IPS-18a (cell line): Measurements from ENCODE around the gene CCDC182.

Experiments
- H3K27ac ChIP-seq: one replicate; pipeline ENCODE4 v1.5.1; 2013; ENCODE audit warnings: low read length
- H3K27me3 ChIP-seq: one replicate; pipeline ENCODE4 v1.6.1; 2013; ENCODE audit warnings: mild to moderate bottlenecking, low read length; ENCODE audit not compliant: control insufficient read depth, insufficient read depth
- H3K36me3 ChIP-seq: one replicate; pipeline ENCODE4 v1.6.1; 2013; ENCODE audit warnings: low read depth, low read length; ENCODE audit not compliant: control insufficient read depth
- H3K4me1 ChIP-seq: one replicate; pipeline ENCODE4 v1.6.1; 2013; ENCODE audit warnings: low read depth, low read length; ENCODE audit not compliant: control insufficient read depth
- H3K4me3 ChIP-seq: one replicate; pipeline ENCODE4 v1.5.1; 2013; ENCODE audit warnings: low read length
- H3K9ac ChIP-seq: one replicate; pipeline ENCODE4 v1.6.1; 2013; ENCODE audit warnings: mild to moderate bottlenecking, low read length, moderate library complexity
- H3K9me3 ChIP-seq: one replicate; pipeline ENCODE4 v1.6.1; 2013; ENCODE audit warnings: low read depth, low read length; ENCODE audit not compliant: control insufficient read depth

Gene CCDC182

GRCh38 chr17:57745242-57745641 lies at the start of gene CCDC182:
Gene CCDC182 (minus strand): TSS chr17:57745299. CDS start chr17:57745272, 27 bp downstream.
- Histone ChIP-seq H3K4me1 (no peaks in the 10 kb centered on the region), H3K4me3 (no peak within 1 kb of the TSS), H3K27me3 (no peaks in the 10 kb centered on the region)

GRCh38 chr17:57794841-57795240 lies 49.7 kb upstream of the CCDC182 start:
- Histone ChIP-seq H3K36me3 (no peaks in the 10 kb centered on the region), H3K27me3 (no peaks in the 10 kb centered on the region), H3K27ac (no peak overlapping the region), H3K9ac (no peak overlapping the region), H3K9me3 (no peaks in the 10 kb centered on the region), H3K4me1 (no peaks in the 10 kb centered on the region), H3K4me3 (no peak overlapping the region)

More at GRCh38 chr17:57745242-57745641, at the start of gene CCDC182:
- no peaks in the 10 kb centered on the region for H3K36me3 ChIP-seq
- no peaks in the 10 kb centered on the region for H3K9me3 ChIP-seq
- H3K27ac ChIP-seq, result no peak within 1 kb of the TSS
- no peak within 1 kb of the TSS for H3K9ac ChIP-seq

GRCh38 chr17:57788725-57789124 lies 43.6 kb upstream of the CCDC182 start:
- Histone ChIP-seq H3K27ac (no peak overlapping the region), H3K36me3 (no peaks in the 10 kb centered on the region), H3K4me3 (no peak overlapping the region), H3K9me3 (no peaks in the 10 kb centered on the region), H3K9ac (no peak overlapping the region), H3K27me3 (peaks cover 13% of the 10 kb centered on the region), H3K4me1 (peaks cover 6% of the 10 kb centered on the region)

- H3K27me3 ChIP-seq, result peaks cover 21% of the 10 kb centered on the region
- H3K9me3 ChIP-seq, result no peaks in the 10 kb centered on the region
- H3K36me3 ChIP-seq, result no peaks in the 10 kb centered on the region
- no peak overlapping the region for H3K9ac ChIP-seq
- H3K4me3 ChIP-seq, result no peak overlapping the region
- peaks cover 24% of the 10 kb centered on the region for H3K4me1 ChIP-seq
- H3K27ac ChIP-seq, result no peak overlapping the region
These were observed 39.9 kb upstream of the CCDC182 start for GRCh38 chr17:57785022-57785421.

- H3K9me3 ChIP-seq, result no peaks in the 10 kb centered on the region
- H3K4me1 ChIP-seq, result peaks cover 24% of the 10 kb centered on the region
- H3K27me3 ChIP-seq, result peaks cover 21% of the 10 kb centered on the region
- H3K36me3 ChIP-seq, result no peaks in the 10 kb centered on the region
- H3K9ac ChIP-seq, result no peak overlapping the region
- no peak overlapping the region for H3K27ac ChIP-seq
- no peak overlapping the region for H3K4me3 ChIP-seq
These were observed 39.3 kb upstream of the CCDC182 start for GRCh38 chr17:57784226-57784895.

- H3K9ac ChIP-seq, result no peak overlapping the region
- no peaks in the 10 kb centered on the region for H3K36me3 ChIP-seq
- peaks cover 21% of the 10 kb centered on the region for H3K27me3 ChIP-seq
- H3K9me3 ChIP-seq, result no peaks in the 10 kb centered on the region
- no peak overlapping the region for H3K27ac ChIP-seq
- H3K4me3 ChIP-seq, result no peak overlapping the region
- H3K4me1 ChIP-seq, result peaks cover 24% of the 10 kb centered on the region
These were observed 38.2 kb upstream of the CCDC182 start for GRCh38 chr17:57783338-57783742.

- no peaks in the 10 kb centered on the region for H3K36me3 ChIP-seq
- no peak overlapping the region for H3K27ac ChIP-seq
- no peak overlapping the region for H3K4me3 ChIP-seq
- peaks cover 21% of the 10 kb centered on the region for H3K27me3 ChIP-seq
- H3K9ac ChIP-seq, result no peak overlapping the region
- no peaks in the 10 kb centered on the region for H3K9me3 ChIP-seq
- peaks cover 24% of the 10 kb centered on the region for H3K4me1 ChIP-seq
These were observed 37.7 kb upstream of the CCDC182 start for GRCh38 chr17:57782647-57783337.

- H3K27ac ChIP-seq, result no peak overlapping the region
- peaks cover 24% of the 10 kb centered on the region for H3K4me1 ChIP-seq
- H3K4me3 ChIP-seq, result no peak overlapping the region
- H3K27me3 ChIP-seq, result peaks cover 21% of the 10 kb centered on the region
- no peaks in the 10 kb centered on the region for H3K36me3 ChIP-seq
- H3K9me3 ChIP-seq, result no peaks in the 10 kb centered on the region
- H3K9ac ChIP-seq, result no peak overlapping the region
These were observed 37.0 kb upstream of the CCDC182 start for GRCh38 chr17:57782062-57782490.

- no peak overlapping the region for H3K4me3 ChIP-seq
- H3K27me3 ChIP-seq, result peaks cover 21% of the 10 kb centered on the region
- no peaks in the 10 kb centered on the region for H3K36me3 ChIP-seq
- no peaks in the 10 kb centered on the region for H3K9me3 ChIP-seq
- peaks cover 24% of the 10 kb centered on the region for H3K4me1 ChIP-seq
- H3K9ac ChIP-seq, result no peak overlapping the region
- H3K27ac ChIP-seq, result no peak overlapping the region
These were observed 36.4 kb upstream of the CCDC182 start for GRCh38 chr17:57781386-57782061.

GRCh38 chr17:57779706-57780105 lies 34.6 kb upstream of the CCDC182 start:
- H3K4me1 ChIP-seq, result peaks cover 24% of the 10 kb centered on the region
- no peak overlapping the region for H3K27ac ChIP-seq
- no peaks in the 10 kb centered on the region for H3K36me3 ChIP-seq
- H3K4me3 ChIP-seq, result no peak overlapping the region
- peaks cover 18% of the 10 kb centered on the region for H3K27me3 ChIP-seq
- H3K9ac ChIP-seq, result no peak overlapping the region
- no peaks in the 10 kb centered on the region for H3K9me3 ChIP-seq

- peaks cover 4% of the 10 kb centered on the region for H3K27me3 ChIP-seq
- no peak overlapping the region for H3K4me3 ChIP-seq
- H3K36me3 ChIP-seq, result no peaks in the 10 kb centered on the region
- no peak overlapping the region for H3K27ac ChIP-seq
- H3K9me3 ChIP-seq, result no peaks in the 10 kb centered on the region
- no peak overlapping the region for H3K9ac ChIP-seq
- H3K4me1 ChIP-seq, result peaks cover 14% of the 10 kb centered on the region
These were observed 33.2 kb upstream of the CCDC182 start for GRCh38 chr17:57778306-57778705.
